GM18517 (cell line): ENCODE measurements around the gene MAGI2.
"Not testable (repeated sequence)": the region's sequence is repeated elsewhere in the genome, so short reads cannot be mapped to it uniquely, and the experiment has no call there.

ENCODE experiments used
- ATAC-seq: cut with Tn5 transposase; IDR thresholded peaks from one replicate; pipeline ENCODE4 v1.9.1; 2021; ENCODE audit warnings: mild to moderate bottlenecking, moderate library complexity; ENCODE audit not compliant: unreplicated experiment

Gene MAGI2

GRCh38 chr7:78329001-78329655 is 1124.3 kb downstream of the MAGI2 start:
- no peak for ATAC-seq

DNA sequence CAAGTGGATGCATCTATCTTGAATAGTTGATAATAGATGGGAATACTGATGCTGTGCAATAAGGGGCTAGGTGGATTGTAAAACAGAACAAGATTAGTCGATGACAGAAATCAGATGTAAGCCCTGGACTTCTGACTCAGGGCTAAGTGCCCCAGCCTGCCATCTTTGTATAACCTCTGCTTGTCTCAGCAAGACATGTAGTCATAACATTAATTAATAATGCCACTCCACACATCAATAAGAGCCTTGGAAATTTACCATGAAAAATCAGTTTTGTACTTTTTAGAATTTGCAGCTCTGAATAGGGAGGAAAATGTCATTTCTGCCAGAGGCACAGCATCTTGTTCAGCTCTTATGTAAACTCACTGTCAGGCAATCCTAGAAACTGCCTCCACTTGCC is 1125.7 kb downstream of the MAGI2 start:
- ATAC-seq, result no peak

- no peak for ATAC-seq
Measured at GRCh38 chr7:78326876-78327275, 1126.6 kb downstream of the MAGI2 start.

GRCh38 chr7:78326189-78326588 is 1127.3 kb downstream of the MAGI2 start:
- ATAC-seq, result no peak

DNA sequence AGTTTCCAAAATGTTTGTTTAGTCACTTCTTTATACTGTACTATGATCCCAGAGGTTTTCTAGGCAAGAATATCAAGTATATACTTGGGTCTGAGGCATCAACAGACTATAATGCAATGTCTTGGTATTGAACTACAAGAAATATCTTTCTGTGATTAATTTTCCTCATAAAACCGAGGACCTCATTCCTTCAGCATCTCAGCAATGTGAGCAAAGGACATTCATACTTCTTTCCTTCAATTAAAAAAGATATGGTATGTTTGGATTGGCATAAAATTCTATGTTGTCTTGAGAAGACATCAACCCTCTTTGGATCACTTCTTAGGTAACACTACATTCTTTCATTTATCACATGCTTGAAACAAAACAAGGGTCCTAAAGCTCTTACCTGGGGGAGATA is 1130.3 kb downstream of the MAGI2 start:
- no peak for ATAC-seq

- not testable (repeated sequence) for ATAC-seq
Measured at GRCh38 chr7:78322231-78322630, 1131.2 kb downstream of the MAGI2 start.

- ATAC-seq, result no peak
Measured at GRCh38 chr7:78317371-78317770, 1136.1 kb downstream of the MAGI2 start.

- ATAC-seq, result no peak
Measured at GRCh38 chr7:78316110-78316509, 1137.4 kb downstream of the MAGI2 start.

- no peak for ATAC-seq
Measured at GRCh38 chr7:78315119-78315518, 1138.3 kb downstream of the MAGI2 start.

- ATAC-seq, result no peak
Measured at GRCh38 chr7:78311181-78311580, 1142.3 kb downstream of the MAGI2 start.

- ATAC-seq, result no peak
Measured at GRCh38 chr7:78307892-78308291, 1145.6 kb downstream of the MAGI2 start.

- ATAC-seq, result no peak
Measured at GRCh38 chr7:78306634-78307033, 1146.8 kb downstream of the MAGI2 start.

- ATAC-seq, result no peak
Measured at GRCh38 chr7:78301407-78301806, 1152.1 kb downstream of the MAGI2 start.

DNA sequence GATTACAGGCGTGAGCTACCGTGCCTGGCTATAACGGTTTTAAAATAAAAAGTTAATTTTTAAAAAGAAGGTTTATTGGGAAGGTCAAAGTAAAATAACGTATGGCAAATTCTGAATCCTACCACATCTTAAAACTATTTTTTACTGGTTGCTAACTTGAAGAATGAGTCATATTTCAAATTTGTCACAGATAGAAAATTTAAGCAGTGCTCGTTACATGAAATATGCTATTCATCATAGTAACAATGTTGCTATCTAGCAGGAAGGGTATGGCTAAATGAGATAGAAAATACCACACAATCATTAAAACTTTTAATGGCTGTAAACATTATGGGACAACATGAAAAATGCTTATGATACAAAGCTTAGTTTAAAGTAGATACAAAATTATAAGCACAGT is 1154.4 kb downstream of the MAGI2 start:
- no peak for ATAC-seq

DNA sequence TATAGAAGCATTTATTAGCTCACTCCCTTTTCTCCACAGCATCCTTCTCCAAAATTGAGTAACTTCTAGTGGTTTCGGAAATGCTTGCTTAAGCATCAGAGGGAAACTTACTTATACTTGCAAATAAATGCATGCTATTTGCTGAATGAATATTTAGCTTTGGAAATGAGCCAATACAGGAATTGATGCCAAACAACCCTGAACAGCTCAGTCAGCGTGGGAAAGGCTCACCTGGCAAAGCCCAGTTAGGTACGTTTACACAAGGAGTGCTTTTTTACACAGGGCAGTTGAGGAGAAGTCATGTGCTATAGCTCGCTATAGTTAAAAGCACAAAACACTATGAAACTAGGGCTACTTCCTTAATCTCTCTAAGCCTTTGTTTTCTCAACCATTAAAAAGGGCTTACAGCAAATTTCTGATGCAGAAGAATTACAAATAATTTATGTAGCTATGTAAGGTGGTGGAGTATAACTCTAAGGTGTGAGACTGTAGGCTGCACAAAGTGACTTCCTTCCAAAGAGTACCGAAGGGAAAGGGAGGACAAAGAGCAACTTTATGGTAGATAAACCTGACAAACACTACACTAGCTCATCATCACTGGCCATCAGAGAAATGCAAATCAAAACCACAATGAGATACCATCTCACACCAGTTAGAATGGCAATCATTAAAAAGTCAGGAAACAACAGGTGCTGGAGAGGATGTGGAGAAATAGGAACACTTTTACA is 1156.7 kb downstream of the MAGI2 start:
- no peak for ATAC-seq

- ATAC-seq, result no peak
Measured at GRCh38 chr7:78296046-78296597, 1157.3 kb downstream of the MAGI2 start.

DNA sequence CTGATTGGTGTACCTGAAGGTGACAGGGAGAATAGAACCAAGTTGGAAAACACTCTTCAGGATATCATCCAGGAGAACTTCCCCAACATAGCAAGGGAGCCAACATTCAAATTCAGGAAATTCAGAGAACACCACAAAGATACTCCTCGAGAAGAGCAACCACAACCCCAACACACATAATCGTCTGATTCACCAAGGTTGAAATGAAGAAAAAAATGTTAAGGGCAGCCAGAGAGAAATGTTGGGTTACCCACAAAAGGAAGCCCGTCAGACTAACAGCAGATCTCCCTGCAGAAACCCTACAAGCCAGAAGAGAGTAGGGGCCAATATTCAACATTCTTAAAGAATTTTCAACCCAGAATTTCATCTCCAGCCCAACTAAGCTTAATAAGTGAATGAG is 1164.0 kb downstream of the MAGI2 start:
- ATAC-seq, result not testable (repeated sequence)

GRCh38 chr7:78284945-78285344 is 1168.5 kb downstream of the MAGI2 start:
- ATAC-seq, result no peak

GRCh38 chr7:78280276-78280675 is 1173.2 kb downstream of the MAGI2 start:
- ATAC-seq, result no peak

- ATAC-seq, result no peak
Measured at GRCh38 chr7:78279457-78279856, 1174.0 kb downstream of the MAGI2 start.

GRCh38 chr7:78279032-78279431 is 1174.4 kb downstream of the MAGI2 start:
- no peak for ATAC-seq

DNA sequence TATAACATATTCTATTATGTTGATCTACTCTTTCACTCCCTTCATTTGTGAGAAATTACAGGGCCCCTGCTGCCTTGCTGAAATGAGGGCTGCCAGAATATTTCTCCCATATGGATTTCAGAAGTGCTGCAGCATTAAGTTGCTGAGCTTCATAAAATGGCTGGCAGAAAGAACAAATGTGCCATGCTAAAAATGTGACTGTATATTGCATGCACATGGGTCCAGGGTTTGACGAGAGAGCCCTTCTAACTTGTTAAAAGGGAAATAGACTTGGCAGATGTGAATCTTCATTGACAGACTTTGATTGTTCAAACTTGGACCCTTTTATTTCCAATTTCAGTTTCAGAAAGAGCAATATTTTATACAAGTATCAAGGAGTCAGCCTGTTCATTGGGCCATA is 1186.3 kb downstream of the MAGI2 start:
- no peak for ATAC-seq
